ENCODE data around the gene CADM2. TPM values are rescaled to one million over a fixed set of nuclear protein-coding genes. Genes with fewer than 3 reads are reported as not detected.

CADM2 gene
- total RNA-seq, 4 donors from 2014 or later = 1.2 to 22.3 (median 2.4) TPM

DNA sequence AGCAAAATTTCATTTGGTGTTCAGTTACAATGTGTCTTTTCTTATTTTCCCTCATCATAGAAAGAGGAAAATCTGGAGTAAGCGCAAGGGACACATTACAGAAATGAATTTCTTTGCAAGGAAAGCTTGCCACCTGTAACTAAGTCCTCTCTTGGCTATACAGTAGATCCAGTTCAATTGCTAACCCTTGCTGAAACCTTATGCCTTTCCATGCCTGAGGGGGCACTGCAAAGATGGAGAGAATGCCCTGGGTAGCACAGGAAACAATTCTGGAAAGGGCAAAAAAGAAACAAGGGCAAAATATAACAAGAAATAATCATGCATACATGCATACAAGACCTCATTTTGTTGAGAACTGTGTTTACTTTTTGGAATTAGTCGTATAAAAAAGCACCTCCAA, 4.3 kb downstream of the CADM2 start:
- H3K36me3 ChIP-seq = no peaks in the 10 kb centered on the region
- TF ChIP-seq, protein P1, sequence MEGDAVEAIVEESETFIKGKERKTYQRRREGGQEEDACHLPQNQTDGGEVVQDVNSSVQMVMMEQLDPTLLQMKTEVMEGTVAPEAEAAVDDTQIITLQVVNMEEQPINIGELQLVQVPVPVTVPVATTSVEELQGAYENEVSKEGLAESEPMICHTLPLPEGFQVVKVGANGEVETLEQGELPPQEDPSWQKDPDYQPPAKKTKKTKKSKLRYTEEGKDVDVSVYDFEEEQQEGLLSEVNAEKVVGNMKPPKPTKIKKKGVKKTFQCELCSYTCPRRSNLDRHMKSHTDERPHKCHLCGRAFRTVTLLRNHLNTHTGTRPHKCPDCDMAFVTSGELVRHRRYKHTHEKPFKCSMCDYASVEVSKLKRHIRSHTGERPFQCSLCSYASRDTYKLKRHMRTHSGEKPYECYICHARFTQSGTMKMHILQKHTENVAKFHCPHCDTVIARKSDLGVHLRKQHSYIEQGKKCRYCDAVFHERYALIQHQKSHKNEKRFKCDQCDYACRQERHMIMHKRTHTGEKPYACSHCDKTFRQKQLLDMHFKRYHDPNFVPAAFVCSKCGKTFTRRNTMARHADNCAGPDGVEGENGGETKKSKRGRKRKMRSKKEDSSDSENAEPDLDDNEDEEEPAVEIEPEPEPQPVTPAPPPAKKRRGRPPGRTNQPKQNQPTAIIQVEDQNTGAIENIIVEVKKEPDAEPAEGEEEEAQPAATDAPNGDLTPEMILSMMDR (IDR thresholded peaks at IDR 0.05) = no peak
- no peak for TF ChIP-seq POLR2A (IDR thresholded peaks at IDR 0.05)
- H3K27me3 ChIP-seq = peaks cover 0 to 11% of the 10 kb centered on the region in 2 donors
- H3K27ac ChIP-seq = no peak overlapping the region
- H3K9me3 ChIP-seq = no peaks in the 10 kb centered on the region
- H3K4me1 ChIP-seq = peaks cover 0 to 11% (median 0%) of the 10 kb centered on the region in 4 donors
- DNase-seq = no peak
- H3K4me3 ChIP-seq = no peak overlapping the region

DNA sequence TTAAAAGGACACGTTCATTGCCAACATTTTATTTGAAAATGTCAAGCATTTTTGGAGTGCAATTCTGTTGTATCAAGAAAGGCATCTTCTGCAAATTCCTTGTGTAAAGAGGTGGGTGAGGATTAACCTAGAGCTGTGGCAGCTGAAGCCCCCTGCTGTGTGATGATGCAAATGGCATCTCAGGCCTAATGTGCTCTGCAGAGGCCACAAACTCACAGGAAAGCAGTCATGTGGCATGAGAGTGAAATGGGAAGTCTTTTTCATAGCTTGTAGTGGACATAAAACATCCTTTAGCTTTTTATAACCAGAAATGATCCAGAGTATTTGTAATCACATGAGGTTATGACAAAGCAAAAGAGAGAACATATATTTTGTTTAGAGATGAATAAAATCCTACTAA, 6.4 kb downstream of the CADM2 start:
- Histone ChIP-seq H3K27me3 (peaks cover 0 to 7% of the 10 kb centered on the region in 2 donors), H3K9me3 (no peaks in the 10 kb centered on the region), H3K4me1 (no peaks in the 10 kb centered on the region), H3K27ac (no peak overlapping the region), H3K4me3 (no peak overlapping the region), H3K36me3 (no peaks in the 10 kb centered on the region)
- DNase-seq = no peak
- TF ChIP-seq POLR2A (IDR thresholded peaks at IDR 0.05) = no peak
- TF ChIP-seq, protein P1 (IDR thresholded peaks at IDR 0.05) = no peak

DNA sequence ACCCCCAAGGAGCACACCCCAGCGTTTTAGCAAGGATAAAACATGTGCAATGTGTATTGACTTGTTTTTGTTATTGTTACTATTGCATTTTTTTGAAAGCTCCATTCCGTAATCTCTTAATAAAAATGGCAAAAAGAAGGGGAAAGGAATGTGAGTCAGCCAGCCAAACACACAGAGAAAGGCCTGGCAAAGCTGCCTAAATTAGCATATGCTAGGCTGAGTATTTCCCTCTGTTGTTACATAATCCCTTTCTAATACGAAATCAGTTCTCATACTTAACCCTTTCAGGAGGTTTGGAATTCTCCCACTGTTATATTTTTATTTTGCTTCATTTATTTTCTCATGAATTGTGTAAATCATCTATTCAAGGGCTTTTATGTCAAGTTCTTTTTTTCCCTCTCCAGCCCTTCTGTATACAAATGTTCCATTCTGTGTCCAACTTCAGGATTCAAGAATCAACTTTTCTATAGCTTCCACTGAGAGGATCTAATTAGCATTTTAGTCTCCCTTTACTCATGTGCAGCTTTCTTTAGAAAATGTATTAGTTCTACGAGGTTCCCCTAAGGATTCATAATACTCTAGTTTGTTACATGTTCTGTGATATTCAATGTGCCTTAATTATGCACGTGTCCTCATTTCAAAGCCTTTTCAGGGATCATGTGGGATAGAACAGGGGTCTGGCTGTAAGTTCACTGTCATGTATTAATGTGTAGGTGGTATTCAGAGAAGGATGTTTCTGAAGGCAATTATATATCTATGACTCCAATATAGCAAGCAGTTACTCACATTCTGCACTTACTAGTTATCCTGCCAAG, 9.2 kb downstream of the CADM2 start:
- H3K4me3 ChIP-seq = no peak overlapping the region
- no peaks in the 10 kb centered on the region for H3K36me3 ChIP-seq
- TF ChIP-seq, protein P1 (IDR thresholded peaks at IDR 0.05) = no peak
- TF ChIP-seq POLR2A (IDR thresholded peaks at IDR 0.05) = no peak
- no peaks in the 10 kb centered on the region for H3K27me3 ChIP-seq
- H3K27ac ChIP-seq = no peak overlapping the region
- H3K9me3 ChIP-seq = no peaks in the 10 kb centered on the region
- H3K4me1 ChIP-seq = no peaks in the 10 kb centered on the region
- DNase-seq = no peak

DNA sequence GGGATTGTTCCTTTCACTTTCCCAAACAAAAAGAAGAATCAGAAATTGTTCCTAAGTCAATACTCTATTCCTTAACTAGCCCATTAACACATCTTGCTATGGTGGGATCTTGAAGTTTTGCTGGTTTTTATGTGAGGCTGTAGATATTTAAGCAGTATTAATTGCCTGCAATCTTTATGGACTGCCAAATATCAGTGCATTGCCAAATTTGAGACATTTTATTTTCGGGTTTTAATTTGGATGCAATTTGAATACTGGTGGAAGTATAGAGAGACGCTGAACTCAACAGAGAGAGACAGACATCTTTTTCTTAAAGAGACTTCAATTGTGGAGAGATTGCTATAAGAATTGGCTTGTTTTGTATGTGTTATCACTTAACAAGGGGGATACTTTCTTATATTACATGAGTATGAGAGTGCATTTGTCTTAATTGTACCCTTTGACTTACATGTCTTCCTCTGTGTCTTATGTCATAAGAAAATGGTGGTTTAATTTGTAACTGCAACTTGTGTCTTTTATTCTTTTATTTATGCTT, 10.0 kb downstream of the CADM2 start:
- no peak for DNase-seq
- Histone ChIP-seq H3K4me3 (no peak overlapping the region), H3K36me3 (no peaks in the 10 kb centered on the region), H3K27me3 (no peaks in the 10 kb centered on the region), H3K4me1 (no peaks in the 10 kb centered on the region), H3K9me3 (no peaks in the 10 kb centered on the region), H3K27ac (no peak overlapping the region)
- TF ChIP-seq, protein P1 (IDR thresholded peaks at IDR 0.05) = no peak
- TF ChIP-seq POLR2A (IDR thresholded peaks at IDR 0.05) = no peak

DNA sequence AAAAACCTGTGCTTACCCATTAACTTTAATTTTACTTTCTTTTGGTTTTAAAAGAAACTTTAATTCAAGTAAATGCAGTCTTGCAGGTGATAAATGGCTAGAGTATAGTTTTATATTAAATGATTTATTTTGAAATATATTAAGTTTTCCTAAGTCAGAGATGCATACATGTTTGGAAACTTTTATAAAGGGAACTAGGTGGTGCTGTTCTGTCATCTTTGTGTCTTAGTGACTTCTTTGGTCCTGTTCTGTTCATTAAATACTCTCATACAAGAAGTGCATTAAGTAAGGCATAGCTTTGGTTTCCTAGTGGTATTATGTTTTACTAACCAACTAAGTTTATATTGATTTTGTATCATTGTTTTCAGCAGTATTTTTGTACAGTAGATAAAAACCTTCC, 15.6 kb downstream of the CADM2 start:
- Histone ChIP-seq H3K9me3 (no peaks in the 10 kb centered on the region), H3K4me1 (no peaks in the 10 kb centered on the region), H3K36me3 (no peaks in the 10 kb centered on the region), H3K4me3 (no peak overlapping the region), H3K27me3 (no peaks in the 10 kb centered on the region), H3K27ac (no peak overlapping the region)
- no peak for DNase-seq
- TF ChIP-seq POLR2A (IDR thresholded peaks at IDR 0.05) = no peak
- TF ChIP-seq, protein P1 (IDR thresholded peaks at IDR 0.05) = no peak
